G401.6 (cell line): Measurements from ENCODE around the gene PSMA1.
"Not testable (repeated sequence)": the region's sequence is repeated elsewhere in the genome, so short reads cannot be mapped to it uniquely, and the experiment has no call there.

Experiments used
- FAIRE-seq: peaks from 2 replicates; lab custom pipeline; 2012; peaks lifted over from hg19 to GRCh38; lab: Jason Lieb, UNC

The PSMA1 gene

DNA sequence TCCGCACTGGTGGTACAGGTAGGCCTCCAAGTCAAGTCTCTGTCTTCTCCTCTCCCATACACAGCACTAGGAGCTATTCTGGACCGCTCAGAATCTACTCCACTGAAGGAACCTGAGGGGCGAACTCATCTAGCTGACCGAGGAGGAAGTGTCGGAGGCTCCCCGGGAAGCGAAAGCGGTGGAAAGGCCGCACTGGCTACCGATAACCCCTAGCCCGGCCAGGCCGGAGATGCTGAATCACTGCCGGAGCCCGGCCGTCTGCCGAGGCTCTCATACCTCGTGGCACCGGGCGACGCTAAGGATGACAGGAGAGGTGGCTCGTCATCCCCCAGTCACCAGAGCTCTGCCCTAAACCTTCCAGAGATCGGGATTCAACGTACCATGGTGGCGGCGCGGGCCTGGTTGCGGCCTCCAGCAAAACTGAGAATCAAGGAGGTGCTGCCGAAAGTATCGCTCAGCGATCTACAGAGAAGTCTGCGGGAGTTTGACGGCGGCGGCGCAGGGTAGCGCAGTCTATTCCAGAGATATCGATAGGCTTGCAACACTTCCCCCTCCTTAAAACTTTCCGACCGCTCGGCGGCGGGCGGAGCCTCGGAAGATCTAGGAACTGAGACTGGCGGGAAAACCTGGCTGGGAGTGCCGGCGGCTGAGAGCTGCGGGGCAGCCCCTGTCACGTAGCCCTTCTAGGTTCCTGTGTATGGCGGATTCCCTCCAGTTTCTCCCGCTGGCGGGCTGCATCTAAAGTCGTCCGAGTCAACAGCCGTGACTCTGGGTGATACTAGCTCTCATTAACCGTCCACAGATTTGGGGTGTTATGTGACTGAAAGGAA, at the start of gene PSMA1:
TSS of gene PSMA1 (minus strand) at position 470 of the 830 bp plus-strand sequence. CDS start at position 383, 87 bp downstream.
- peak; percentile 95 for FAIRE-seq

GRCh38 chr11:14569516-14569915, 49.3 kb upstream of the PSMA1 start:
- FAIRE-seq, result not testable (repeated sequence)

DNA sequence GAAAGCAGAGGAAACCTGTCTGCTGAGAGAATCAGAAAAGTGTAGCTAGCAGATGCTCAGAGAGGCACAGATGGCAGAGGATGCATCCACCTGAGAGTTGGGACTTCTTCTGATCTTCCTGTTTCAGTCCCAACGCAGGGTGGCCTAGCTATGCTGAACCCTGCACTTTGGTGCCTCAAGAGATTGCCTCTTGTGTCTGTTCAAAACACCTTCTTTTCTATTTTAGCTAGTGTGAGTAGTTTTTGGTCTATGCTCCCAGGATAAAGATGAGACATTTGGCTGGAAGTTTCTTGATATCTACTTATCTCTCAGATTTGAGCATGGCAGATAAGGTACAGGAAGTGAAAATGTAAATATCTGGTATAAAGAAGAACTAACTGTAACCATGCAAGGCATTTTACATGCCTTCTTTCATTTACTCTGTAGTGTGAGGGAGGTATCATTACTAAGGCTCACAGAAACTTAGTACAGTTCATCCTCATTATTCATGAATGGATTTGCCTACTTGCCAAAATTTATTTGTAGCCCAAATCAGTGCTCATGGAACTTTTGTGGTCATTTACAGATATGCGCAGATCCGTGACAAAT, 47.0 kb upstream of the PSMA1 start:
- FAIRE-seq, result no peak

- no peak for FAIRE-seq
These were observed 46.3 kb upstream of the PSMA1 start for GRCh38 chr11:14566331-14567063.

DNA sequence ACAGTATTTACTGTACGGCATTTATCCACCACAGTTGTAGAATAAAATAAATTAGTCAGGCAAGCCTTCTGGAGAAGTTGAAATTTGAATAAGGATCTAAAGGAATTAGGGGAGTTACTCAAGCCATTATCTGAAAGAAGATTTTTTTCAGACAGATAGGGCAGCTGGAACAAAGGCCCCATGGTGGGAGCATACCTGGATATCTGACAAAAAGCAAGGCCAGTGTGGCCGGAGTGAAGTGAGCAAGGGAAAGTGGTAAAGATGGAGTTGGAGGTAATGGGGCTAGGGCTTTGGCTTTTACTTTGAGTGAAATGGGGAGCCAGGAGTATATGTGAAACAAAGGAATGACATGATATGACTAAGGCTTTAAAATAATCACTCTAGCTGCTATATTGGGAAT, 45.7 kb upstream of the PSMA1 start:
- no peak for FAIRE-seq

- FAIRE-seq, result no peak
These were observed 35.6 kb upstream of the PSMA1 start for GRCh38 chr11:14555818-14556217.

GRCh38 chr11:14554959-14555358, 34.8 kb upstream of the PSMA1 start:
- FAIRE-seq, result no peak

DNA sequence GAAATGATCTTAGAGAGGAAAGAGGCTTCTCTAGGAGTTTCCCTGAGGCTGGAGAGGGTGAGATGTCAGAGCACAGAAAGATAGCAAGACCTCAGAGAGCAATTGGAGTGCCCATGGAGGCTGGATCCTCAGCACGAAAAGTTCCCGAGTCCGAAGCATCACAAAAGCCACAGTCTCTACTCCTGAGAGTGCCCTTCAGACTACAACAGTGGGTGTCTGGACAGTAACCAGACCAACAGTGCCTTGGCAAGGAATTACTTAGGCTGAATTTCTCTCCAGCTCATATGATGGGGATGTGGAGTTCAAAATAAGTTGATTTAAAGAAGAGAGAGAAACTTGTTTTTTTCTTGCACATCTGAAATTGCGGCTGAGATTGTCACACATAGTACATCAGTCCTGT, 31.9 kb upstream of the PSMA1 start:
- no peak for FAIRE-seq

GRCh38 chr11:14551380-14551779, 31.2 kb upstream of the PSMA1 start:
- FAIRE-seq, result no peak

DNA sequence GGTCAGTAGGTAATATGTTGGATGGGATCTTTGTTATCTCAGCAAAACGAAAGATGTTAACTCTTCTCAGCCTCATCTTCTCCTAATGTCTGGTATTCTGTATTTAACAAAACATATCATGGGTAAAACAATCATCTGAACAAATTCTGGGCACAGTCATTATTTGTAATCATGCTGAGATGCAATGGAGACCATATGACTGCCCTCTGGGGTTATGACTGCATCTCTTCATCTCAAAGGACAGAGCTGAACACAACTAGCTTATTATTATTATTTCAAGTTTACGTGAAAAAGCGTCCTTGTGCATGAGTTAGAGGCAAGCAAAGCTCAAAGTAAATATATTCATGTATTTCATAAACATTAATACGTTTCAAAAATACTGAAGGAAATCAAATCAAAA, 29.7 kb upstream of the PSMA1 start:
- no peak for FAIRE-seq

DNA sequence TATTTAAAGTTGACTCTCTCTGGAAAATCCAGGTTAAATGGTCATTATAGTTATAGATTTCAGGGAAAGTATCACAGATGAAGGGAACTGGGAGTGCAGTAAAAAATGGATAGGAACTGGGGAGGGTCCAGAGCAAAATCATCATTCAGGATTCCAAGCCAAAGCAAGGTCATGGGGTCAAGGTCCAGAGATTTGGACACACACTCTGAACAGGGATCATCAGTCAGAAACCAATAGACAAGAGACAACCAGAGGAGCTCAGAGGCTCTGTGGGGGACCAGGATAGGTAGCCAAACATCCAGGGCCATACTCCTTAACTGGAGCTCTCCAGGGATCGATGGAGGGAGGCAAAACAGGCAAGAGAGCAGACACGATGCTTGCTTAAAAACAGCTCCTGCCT, 27.3 kb upstream of the PSMA1 start:
- no peak for FAIRE-seq

DNA sequence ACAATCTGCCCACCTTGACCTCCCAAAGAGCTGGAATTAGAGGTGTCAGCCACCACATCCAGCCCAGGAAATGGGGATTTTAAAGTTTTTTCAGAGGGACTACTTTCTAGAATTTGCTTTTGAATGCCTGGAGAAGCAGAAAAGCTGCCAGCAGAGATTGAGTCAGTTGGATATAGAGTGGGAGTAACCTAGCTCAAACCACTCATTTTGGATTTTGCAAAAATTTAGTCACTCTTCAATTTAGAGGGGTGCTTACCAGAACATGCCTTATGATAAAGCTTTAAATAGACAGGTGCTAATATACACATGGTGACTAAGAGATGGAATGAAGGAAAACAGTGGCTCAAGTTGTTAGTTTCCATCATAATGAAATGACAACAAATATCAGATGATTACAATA, 26.5 kb upstream of the PSMA1 start:
- FAIRE-seq, result no peak

DNA sequence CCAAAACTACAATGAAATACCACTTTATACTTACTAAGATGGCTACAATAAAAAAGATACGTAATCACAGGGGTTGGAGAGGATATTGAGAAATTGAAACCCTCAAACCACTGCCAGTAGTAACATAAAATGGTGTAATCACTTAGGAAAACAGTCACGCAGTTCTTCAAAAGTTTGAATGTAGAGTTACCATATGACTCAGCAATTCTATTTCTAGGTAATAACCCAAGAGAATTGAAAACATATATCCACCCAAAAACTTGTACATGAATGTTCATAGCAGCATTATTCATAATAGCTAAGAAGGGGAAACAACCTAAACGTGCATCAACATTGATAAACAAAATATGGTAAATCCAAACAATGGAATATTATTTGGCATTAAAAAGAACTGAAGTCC, 24.4 kb upstream of the PSMA1 start:
- FAIRE-seq, result no peak

- FAIRE-seq, result no peak
These were observed 23.1 kb upstream of the PSMA1 start for GRCh38 chr11:14543260-14543659.

GRCh38 chr11:14542324-14542723, 22.1 kb upstream of the PSMA1 start:
- FAIRE-seq, result no peak

GRCh38 chr11:14541192-14541947, 21.2 kb upstream of the PSMA1 start:
- FAIRE-seq, result no peak

- no peak for FAIRE-seq
These were observed 19.8 kb upstream of the PSMA1 start for GRCh38 chr11:14539982-14540421.

- no peak for FAIRE-seq
These were observed 18.9 kb upstream of the PSMA1 start for GRCh38 chr11:14538926-14539554.

DNA sequence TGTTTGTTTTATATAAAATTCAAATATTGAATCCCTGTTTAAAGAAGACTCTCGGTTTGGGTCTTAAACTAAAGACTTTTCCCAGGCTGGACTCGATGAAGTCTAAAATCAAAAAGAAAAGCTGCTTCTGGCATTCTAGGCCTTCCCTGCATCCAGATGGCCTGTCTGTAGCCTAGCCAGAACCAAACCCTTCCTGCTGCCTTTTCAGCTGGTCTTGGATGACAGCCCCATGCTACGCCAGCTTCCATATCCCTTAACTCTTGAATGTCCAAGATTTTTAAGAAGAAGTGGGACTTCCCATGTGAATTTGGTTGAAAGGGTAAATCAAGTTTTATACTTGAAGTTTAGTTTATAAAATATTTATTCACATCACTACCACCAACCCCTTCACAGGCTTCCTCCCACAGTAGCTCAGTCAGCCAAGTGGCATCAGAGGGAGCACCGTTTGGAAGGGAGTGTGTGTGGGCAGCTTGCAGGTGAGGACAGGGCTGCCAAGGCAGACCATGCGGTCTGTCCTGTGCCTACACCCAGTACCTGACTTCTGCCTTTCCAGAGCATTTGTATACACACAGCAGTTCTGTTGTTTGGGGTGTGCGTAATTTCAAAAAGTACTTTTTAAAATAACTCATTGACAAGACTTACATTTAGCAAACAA, 18.2 kb upstream of the PSMA1 start:
- FAIRE-seq, result no peak

- peak; percentile 90 for FAIRE-seq
These were observed 17.0 kb upstream of the PSMA1 start for GRCh38 chr11:14537134-14537599.

- not testable (repeated sequence) for FAIRE-seq
These were observed 15.0 kb upstream of the PSMA1 start for GRCh38 chr11:14535166-14535565.
